Body of pancreas (tissue), 4 donors: ENCODE measurements around the gene GIPC2.

Source experiments
- POLR2A ChIP-seq, 3 donors: fragments of 450-650 bp; IDR thresholded peaks; one replicate each; pipeline ENCODE4 v1.6.1; 2016; ENCODE audit warnings: antibody characterized with exemption in 3 of 3, mild to moderate bottlenecking in 2 of 3
- TF ChIP-seq, protein P1 (sequence below), 7 experiments: fragments of 450-650 bp in 4 of 7; fragments of 200-600 bp in 3 of 7; sonication (generic) in 3 of 7; IDR thresholded peaks; one replicate each; pipeline ENCODE4 v1.5.1; 2016 to 2019; ENCODE audit warnings: antibody characterized with exemption in 7 of 7

DNA sequence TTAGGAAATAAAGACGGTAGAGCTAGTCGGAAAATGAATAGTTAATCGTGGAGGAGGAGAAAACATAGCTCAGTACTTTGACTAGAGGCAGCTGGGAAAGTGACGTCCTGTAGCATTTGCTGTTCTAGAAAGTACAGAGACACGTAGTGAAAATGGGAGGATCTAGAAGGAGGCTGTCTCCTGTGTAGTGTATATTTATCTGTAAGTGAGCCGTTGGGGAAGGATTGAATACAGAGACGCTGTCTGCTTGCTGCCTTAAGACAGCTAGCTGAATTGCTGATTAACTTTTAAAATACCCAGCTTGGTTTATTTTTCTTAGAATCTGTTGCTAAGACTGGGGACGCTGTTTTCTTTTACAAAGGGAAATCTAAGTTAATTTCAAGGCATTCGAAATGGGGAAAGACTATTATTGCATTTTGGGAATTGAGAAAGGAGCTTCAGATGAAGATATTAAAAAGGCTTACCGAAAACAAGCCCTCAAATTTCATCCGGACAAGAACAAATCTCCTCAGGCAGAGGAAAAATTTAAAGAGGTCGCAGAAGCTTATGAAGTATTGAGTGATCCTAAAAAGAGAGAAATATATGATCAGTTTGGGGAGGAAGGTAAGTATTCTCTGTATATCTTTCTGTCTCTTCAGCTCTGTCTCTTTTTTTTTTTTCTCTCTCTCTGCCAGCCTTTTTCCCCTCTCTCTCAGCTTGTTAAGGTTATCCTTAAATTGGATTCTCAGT is 40.9 kb upstream of the GIPC2 start, which contains the start of gene DNAJB4:
- peak; percentile 90 to 99 (median 99) for TF ChIP-seq POLR2A (IDR thresholded peaks at IDR 0.05)
- TF ChIP-seq, protein P1, sequence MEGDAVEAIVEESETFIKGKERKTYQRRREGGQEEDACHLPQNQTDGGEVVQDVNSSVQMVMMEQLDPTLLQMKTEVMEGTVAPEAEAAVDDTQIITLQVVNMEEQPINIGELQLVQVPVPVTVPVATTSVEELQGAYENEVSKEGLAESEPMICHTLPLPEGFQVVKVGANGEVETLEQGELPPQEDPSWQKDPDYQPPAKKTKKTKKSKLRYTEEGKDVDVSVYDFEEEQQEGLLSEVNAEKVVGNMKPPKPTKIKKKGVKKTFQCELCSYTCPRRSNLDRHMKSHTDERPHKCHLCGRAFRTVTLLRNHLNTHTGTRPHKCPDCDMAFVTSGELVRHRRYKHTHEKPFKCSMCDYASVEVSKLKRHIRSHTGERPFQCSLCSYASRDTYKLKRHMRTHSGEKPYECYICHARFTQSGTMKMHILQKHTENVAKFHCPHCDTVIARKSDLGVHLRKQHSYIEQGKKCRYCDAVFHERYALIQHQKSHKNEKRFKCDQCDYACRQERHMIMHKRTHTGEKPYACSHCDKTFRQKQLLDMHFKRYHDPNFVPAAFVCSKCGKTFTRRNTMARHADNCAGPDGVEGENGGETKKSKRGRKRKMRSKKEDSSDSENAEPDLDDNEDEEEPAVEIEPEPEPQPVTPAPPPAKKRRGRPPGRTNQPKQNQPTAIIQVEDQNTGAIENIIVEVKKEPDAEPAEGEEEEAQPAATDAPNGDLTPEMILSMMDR (IDR thresholded peaks at IDR 0.05) = peak in 1 of 7 experiments; percentile 31
